Measurements from ENCODE around the gene ABHD12.
A peak's percentile ranks its signal among the peaks of the same experiment; 100 is the strongest.

ABHD12 gene

GRCh38 chr20:25274891-25275812 is 115.5 kb downstream of the ABHD12 start:
- no peak for DNase-seq

GRCh38 chr20:25274481-25274880 is 116.2 kb downstream of the ABHD12 start:
- DNase-seq = no peak

- no peak for DNase-seq
Measured at GRCh38 chr20:25273541-25274358, 116.9 kb downstream of the ABHD12 start.

DNA sequence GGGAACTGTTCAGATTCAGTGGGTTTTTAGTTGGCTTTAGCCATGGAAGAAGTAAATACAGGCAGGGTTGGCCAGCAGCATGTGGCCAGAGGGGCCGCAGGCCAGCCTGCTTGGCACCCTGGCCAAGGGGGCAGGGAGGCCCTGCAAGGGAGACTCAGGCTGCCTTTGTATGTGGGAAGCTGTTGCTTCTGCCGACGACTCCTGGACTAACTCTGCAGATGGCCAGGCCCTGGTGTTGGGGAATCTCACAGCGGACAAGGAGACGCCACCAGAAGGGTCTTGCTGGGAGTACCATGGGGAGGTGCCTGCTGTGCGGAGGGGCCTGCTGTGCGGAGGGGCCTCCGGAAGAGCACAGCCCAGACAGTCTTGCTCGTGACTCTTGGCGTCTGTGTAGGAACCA is 117.6 kb downstream of the ABHD12 start:
- no peak for DNase-seq

GRCh38 chr20:25272223-25273000 is 118.2 kb downstream of the ABHD12 start:
- DNase-seq = no peak

GRCh38 chr20:25271486-25272222 is 119.0 kb downstream of the ABHD12 start:
- DNase-seq = no peak

DNA sequence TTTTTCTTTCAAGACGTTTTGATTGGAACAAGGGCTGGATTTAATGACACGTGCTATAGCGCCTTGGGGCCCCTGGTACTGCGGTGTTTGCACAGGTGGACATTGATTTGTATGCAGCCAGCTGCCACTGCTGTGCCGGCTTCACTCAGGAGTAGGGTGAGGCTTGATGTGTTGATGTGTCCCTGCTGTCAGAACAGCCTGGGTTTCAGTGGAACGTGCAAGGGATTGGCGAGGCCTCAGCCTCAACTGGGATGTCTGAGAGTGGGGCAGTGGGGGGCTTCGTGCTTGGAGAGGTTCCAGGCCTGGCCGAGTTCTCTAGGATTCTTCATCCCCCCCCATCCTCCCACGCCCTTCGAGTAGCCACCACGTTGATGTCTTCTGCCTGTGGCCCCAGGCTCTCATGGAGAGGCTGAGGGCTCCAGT is 119.8 kb downstream of the ABHD12 start:
- no peak for DNase-seq

DNA sequence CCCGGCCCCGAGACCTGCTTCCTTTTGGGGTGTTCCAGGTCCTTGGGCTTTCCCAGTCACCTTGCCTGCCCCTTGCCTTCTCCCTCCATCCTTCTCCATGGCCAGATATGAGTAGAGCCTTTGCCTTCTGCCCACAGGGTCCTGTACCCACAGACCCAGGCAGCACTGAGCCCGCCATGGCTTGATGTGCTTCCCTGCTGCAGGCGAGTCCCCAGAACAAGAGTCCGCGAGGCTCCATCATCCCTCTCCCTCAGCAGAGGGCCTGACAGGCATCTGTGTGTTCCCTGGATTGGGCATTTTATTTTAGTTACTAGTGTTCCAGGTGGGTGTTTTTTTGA is 120.8 kb downstream of the ABHD12 start:
- DNase-seq = no peak

DNA sequence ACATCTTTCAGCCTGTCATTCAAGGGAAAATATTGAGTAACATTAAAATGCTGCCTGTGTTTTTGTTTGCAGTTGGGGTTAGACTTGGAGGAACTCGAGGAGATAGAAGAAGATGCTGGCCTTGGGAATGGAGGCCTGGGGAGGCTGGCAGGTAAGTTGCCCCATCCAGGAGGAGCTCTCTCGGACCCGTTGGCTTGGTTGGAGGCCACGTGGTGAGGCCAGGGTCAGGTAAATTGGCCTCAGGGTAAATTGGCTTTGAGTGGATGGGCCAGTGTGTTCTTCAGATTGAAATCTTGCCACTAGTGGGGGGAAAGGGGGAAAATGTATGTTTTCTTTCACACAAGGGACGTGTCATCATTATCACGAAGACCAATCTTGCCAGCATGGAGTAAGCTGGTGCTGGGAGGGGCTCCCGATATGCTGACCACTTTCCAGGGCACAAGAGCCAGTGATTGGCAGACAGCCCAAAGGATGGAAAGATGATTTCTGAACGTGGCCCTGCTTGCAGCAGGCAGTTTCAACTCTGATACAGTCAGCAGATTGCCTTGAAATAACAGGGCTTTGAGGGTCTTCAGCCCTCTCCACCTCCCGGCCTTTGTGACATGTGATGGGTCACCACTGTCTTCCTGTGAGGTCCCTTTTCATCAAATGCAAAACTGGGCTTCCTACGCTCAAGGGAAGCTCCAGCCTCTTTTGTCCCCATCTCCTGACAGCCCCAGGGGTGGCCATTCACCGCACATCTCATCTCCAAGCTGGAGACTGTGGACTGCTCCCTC is 121.4 kb downstream of the ABHD12 start:
- DNase-seq = no peak

DNA sequence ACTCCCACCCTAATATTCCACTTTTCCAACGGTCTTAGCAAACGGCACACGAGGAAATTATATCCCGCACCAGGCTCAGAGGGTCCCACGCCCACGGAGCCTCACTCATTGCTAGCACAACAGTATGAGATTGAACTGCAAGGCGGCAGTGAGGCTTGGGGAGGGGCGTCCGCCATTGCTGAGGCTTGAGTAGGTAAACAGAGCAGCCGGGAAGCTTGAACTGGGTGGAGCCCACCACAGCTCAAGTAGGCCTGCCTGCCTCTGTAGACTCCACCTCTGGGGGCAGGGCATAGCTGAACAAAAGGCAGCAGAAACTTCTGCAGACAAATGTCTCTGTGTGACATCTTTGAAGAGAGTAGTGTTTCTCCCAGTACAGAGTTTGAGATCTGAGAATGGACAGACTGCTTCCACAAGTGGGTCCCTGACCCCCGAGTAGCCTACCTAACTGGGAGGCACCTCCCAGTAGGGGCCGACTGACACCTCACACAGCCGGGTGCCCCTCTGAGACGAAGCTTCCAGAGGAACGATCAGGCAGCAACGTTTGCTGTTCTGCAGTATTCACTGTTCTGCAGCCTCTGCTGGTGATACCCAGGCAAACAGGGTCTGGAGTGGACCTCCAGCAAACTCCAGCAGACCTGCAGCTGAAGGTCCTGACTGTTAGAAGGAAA is 129.7 kb downstream of the ABHD12 start:
- peak; percentile 36 for DNase-seq

- peak; percentile 40 for DNase-seq
Measured at GRCh38 chr20:25259788-25260254, 130.8 kb downstream of the ABHD12 start.

DNA sequence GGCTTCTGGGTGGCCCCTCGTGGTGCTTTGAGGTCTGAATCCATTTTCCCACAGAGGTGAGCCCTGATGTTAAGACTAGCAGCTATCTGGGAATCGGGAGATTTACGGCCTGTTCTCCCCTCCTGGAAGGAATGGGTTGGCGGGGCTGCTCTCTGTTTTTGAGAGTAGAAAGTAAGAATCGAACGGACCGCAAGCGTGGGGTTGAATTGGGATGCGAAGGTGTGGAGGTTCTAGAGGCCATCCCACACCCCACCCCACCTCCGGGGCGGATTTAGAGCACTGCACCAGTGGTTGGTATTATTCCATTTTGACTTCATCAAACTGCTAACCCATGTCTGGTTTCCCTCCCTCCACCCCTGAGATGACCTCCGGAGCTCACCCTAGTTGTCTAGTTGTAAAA is 131.3 kb downstream of the ABHD12 start:
- no peak for DNase-seq

DNA sequence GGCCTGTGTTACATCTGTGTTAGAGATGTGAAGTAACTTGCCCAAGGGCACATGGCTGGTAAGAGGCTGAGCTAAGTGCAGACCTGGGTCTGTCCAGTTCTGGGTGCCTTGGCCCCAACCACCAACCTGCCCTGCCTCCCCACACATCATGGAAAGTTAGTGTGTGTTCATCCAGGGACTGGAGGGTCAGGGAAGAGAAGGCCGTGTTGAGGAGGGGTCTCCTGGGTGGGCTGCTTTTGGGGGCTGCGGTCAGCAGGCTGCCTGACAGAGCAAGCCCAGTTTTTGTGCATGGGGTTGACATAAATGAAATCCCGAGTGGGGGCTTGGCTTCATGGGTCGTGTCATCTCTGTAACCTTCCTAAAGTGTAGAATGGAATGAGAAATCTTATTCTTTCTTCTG is 131.8 kb downstream of the ABHD12 start:
- DNase-seq = no peak

DNA sequence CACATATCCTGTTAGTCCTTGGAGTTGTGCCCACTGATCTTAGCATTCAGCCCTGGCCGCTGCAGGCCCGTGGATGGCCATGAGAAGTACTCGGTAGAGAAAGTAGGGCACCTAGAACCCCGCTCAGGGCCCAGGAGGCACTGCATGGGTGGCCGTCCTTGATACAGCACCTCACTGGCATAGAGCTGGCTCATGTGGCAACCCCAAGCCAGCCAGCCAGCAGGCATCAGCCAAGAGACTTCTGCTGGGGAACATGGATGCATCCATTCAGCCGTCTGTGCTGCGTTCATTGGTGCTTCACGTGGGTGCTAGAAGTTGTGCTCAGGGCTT is 132.2 kb downstream of the ABHD12 start:
- no peak for DNase-seq

DNA sequence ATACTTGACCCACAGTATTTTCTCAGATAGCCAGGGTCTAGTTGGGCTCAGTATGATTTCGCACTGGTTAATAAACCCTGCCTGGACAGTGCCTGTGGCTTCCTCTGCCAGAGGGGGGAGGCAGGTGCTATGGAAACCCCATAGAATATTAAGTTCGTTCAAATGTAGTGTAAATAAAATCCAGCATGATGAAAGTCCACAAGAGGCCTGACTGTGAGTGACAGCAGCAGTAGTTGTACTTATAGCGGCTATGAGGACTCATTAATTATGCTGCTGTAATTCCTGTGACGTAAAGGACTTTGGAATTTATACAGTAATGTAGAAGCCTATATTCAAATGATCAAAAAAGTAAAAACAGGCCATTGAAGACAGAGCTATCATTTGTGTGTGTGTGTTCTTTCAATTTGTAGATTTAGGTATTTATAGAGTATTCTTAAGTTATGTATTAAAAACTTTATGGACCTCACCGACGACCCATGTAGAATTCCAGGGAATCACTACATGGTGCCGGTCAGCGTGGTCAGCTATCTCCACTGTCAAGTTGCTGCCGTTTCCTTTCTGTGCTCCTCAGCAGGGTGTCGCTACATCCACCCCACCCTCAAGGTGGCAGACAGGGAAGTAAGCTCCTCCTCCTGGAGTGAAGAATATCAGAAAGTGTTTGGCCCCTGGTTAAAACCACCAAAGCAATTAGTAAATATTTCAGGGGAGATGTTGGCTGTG is 132.7 kb downstream of the ABHD12 start:
- DNase-seq = no peak

DNA sequence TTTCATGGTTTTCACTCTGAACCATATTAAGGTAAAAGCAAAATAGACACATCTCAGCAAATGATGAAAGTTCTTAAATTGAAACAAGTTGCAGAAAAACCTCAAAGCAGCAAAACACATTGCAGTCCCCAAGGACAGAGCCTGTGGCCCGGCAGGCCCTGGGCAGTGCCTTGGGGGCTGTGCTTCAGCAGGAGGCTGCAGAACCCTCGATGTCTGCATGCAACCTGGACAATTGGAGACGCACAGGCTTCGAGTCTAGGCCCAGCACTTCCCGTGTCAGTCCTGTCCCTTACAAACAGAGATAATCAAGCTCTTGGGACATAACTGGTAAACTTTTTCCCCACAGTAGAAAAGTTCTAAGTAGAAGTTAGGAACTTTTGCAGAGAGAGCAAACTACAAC is 133.5 kb downstream of the ABHD12 start:
- DNase-seq = no peak

DNA sequence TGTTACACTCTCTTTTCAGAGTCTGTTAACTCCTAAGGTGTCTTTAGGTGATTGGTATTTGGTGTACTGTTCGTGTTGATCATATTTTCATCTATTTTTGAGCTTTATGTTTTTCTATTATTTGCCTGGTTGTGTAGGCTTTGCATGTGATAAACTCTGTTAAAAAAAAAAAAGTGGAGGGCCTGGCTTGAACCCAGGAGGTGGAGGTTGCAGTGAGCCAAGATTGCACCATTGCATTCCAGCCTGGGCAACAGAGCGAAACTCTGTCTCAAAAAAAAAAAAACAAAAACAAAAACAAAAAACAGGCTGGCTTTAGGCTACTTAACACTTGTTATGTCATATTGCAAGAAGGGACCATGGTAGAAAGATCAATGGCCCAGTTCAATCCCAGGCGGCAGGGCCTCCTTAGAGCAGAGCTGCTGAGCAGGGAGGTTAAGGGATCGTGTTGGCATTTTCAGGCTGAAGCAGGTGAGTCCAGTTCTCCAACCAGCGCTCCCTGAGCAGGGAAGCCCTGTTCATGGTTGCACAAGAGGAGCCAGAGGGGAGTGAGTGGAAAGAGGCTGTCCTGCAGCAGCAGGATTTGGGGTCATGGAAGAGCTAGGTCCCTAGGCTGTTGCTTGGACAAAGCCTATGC is 134.3 kb downstream of the ABHD12 start:
- DNase-seq = no peak

DNA sequence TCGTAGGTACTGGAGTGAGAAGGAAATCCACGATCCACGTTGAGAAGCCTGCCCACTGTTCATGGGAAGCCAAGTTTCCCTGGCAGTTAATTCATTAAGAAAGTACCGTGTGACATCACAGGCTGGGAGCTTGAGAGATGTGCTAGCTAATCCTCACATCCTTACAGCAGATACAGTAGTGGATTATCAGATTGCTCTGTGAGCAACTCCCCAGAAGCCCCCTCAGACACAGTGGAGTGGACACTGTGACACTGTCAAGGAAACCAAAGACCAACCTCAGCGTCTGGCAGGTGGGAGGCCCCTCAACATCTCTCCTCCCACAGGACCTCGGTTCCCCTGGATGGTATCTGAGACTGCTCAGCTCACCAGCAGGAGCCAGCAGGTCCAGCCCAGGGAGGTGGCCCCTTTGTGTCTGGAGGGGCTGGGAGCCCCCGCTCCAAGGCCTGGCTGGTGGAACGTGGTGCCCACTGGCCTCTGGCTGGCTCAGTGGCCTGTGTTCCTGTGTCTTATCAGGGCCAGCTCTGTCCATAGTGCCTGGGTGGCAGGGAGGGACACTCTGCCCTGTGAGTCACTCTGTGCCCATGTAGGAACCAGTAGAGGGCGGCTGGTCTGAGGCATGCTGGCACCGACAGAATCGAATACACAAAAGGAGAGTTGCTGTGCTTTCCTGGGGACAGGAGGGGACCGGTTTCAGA is 135.5 kb downstream of the ABHD12 start:
- DNase-seq = no peak

GRCh38 chr20:25254571-25254970 is 136.1 kb downstream of the ABHD12 start:
- DNase-seq = no peak
